Activated CD4-positive, alpha-beta memory T cell treated with anti-CD3 and anti-CD28 coated beads for 36 hours (primary cell): ENCODE measurements around the gene USP27X. TPM values are rescaled to one million over a fixed set of nuclear protein-coding genes. Genes with fewer than 3 reads are reported as not detected.

Source experiments
- CTCF ChIA-PET: fragments of 350-600 bp; sonication (Branson Sonifier 250); formaldehyde crosslinking; loops from one replicate; lab custom pipeline; 2021; ENCODE audit warnings: antibody characterized with exemption, inconsistent platforms; lab: Charles Lee
- POLR2A ChIA-PET: fragments of 350-600 bp; sonication (Branson Sonifier 250); formaldehyde crosslinking; loops from one replicate; lab custom pipeline; 2021; ENCODE audit warnings: antibody characterized with exemption; lab: Charles Lee
- DNase-seq: peaks from one replicate; pipeline ENCODE4 v3.0.0-alpha.2; 2020
- H3K27ac Mint-ChIP-seq: one replicate; pipeline ENCODE4 v1.8.0; 2021; ENCODE audit warnings: mixed read lengths
- H3K27me3 Mint-ChIP-seq: one replicate; pipeline ENCODE4 v1.8.0; 2021; ENCODE audit warnings: mixed read lengths
- H3K36me3 Mint-ChIP-seq: one replicate; pipeline ENCODE4 v1.8.0; 2021; ENCODE audit warnings: mixed read lengths
- H3K4me1 Mint-ChIP-seq: one replicate; pipeline ENCODE4 v1.8.0; 2021; ENCODE audit warnings: low read depth, mixed read lengths
- H3K4me3 Mint-ChIP-seq: one replicate; pipeline ENCODE4 v1.8.0; 2021; ENCODE audit warnings: mild to moderate bottlenecking, mixed read lengths
- H3K9me3 Mint-ChIP-seq: one replicate; pipeline ENCODE4 v1.8.0; 2021; ENCODE audit warnings: mixed read lengths
- intact Hi-C: fragments of 100-400 bp; cut with micrococcal nuclease; formaldehyde crosslinking; loops from one replicate; pipeline ENCODE4 v1.15.1; 2023
- total RNA-seq, 2 experiments: library from RNA; stranded (reverse); gene quantifications; one replicate each; pipeline ENCODE4 v1.2.3, GENCODE V29; 2021

USP27X gene
- total RNA-seq, 2 experiments from 2014 or later: 2.0 TPM

GRCh38 chrX:49896951-49897350, 17.7 kb downstream of the USP27X start:
- peaks cover 9% of the 10 kb centered on the region for H3K27me3 Mint-ChIP-seq

DNA sequence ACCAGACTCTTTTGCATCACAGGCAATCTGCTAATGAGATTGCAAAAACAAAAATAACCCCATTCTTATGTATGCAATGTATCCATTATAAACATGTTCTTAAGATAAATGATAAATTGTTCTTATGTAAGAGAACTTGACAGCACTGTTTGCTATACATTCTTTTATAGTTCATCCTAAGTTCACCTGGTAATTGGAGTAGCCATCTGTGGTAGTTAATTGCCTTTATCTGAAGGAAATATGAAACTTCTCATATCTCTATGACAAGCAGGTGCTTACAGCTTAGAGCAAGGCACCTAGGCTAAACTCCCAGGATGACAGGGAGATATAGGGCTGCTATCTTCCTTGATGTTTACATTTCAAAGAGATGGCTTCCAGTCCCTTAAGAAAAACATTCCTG, 21.8 kb downstream of the USP27X start:
- intact Hi-C loops: no loop called here
- POLR2A ChIA-PET: no interaction called here
- Mint-ChIP-seq H3K27me3 (peaks cover 9% of the 10 kb centered on the region), H3K36me3 (peaks cover 5% of the 10 kb centered on the region), H3K27ac (no peak overlapping the region), H3K9me3 (peaks cover 14% of the 10 kb centered on the region), H3K4me1 (no peaks in the 10 kb centered on the region), H3K4me3 (no peak overlapping the region)
- CTCF ChIA-PET: no interaction called here
- no peak for DNase-seq

More at GRCh38 chrX:49896951-49897350, 17.7 kb downstream of the USP27X start:
- ChIA-PET POLR2A (no interaction called here), CTCF (no interaction called here)
- peaks cover 5% of the 10 kb centered on the region for H3K36me3 Mint-ChIP-seq
- H3K4me1 Mint-ChIP-seq: no peaks in the 10 kb centered on the region
- intact Hi-C loops: no loop called here
- DNase-seq: no peak
- H3K4me3 Mint-ChIP-seq: no peak overlapping the region
- H3K9me3 Mint-ChIP-seq: peaks cover 14% of the 10 kb centered on the region
- no peak overlapping the region for H3K27ac Mint-ChIP-seq

GRCh38 chrX:49910344-49910743, 31.1 kb downstream of the USP27X start:
- peak; percentile 12 for DNase-seq
- H3K4me3 Mint-ChIP-seq: no peak overlapping the region
- no peaks in the 10 kb centered on the region for H3K9me3 Mint-ChIP-seq
- H3K36me3 Mint-ChIP-seq: no peaks in the 10 kb centered on the region
- CTCF ChIA-PET: interaction anchor here (2.1 kb wide), 1 partner anchor 9 kb away, joined by 9 read pairs; no protein-coding TSS in a partner anchor
- intact Hi-C loops: no loop called here
- peaks cover 8% of the 10 kb centered on the region for H3K4me1 Mint-ChIP-seq
- no peaks in the 10 kb centered on the region for H3K27me3 Mint-ChIP-seq
- no peak overlapping the region for H3K27ac Mint-ChIP-seq
- POLR2A ChIA-PET: no interaction called here

GRCh38 chrX:49912086-49912485, 32.8 kb downstream of the USP27X start:
- Mint-ChIP-seq H3K27me3 (no peaks in the 10 kb centered on the region), H3K36me3 (no peaks in the 10 kb centered on the region), H3K4me1 (peaks cover 8% of the 10 kb centered on the region), H3K4me3 (no peak overlapping the region), H3K27ac (no peak overlapping the region), H3K9me3 (no peaks in the 10 kb centered on the region)
- POLR2A ChIA-PET: no interaction called here
- CTCF ChIA-PET: no interaction called here
- DNase-seq: no peak
- intact Hi-C loops: no loop called here

GRCh38 chrX:49912861-49913260, 33.6 kb downstream of the USP27X start:
- CTCF ChIA-PET: interaction anchor here (1.4 kb wide), 1 partner anchor 28 kb away, joined by 4 read pairs; no protein-coding TSS in a partner anchor
- Mint-ChIP-seq H3K36me3 (no peaks in the 10 kb centered on the region), H3K27ac (no peak overlapping the region), H3K4me1 (peaks cover 8% of the 10 kb centered on the region), H3K27me3 (no peaks in the 10 kb centered on the region), H3K4me3 (no peak overlapping the region), H3K9me3 (no peaks in the 10 kb centered on the region)
- intact Hi-C loops: no loop called here
- DNase-seq: no peak
- POLR2A ChIA-PET: no interaction called here

- peak; percentile 39 for DNase-seq
- ChIA-PET POLR2A (no interaction called here), CTCF (interaction anchor here (0.8 to 1.9 kb wide), 6 partner anchors 10 to 669 kb away, joined by 3 to 11 read pairs (median 4); no protein-coding TSS in a partner anchor)
- Mint-ChIP-seq H3K36me3 (no peaks in the 10 kb centered on the region), H3K27ac (no peak overlapping the region), H3K4me1 (peaks cover under 1% of the 10 kb centered on the region), H3K27me3 (no peaks in the 10 kb centered on the region), H3K4me3 (no peak overlapping the region), H3K9me3 (no peaks in the 10 kb centered on the region)
- intact Hi-C loops: loop anchor here (1.0 to 5.0 kb wide), 2 partner anchors 167 to 665 kb away; no protein-coding TSS in a partner anchor
Measured at GRCh38 chrX:49915361-49916222, 36.3 kb downstream of the USP27X start.

DNA sequence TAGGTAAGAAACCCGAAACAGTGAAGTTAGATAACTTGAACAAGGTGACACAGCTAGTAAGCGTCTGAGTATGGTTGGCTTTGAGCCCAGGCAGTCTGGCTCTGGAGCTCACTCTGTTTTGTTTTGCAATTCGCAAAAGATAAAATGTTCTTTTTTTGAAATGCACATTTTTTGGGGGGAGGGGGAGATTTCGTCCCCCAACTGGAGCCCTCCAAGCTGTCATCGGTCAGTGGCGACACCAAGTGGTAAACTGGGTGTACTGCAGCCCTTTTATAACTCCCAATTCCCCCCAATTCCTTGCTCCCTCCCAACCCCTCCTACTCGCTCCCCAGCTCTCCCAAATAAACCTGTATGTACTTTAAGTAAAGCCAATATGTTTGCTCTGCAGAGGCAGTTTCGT, 40.3 kb downstream of the USP27X start:
- no peaks in the 10 kb centered on the region for H3K27me3 Mint-ChIP-seq
- no peak overlapping the region for H3K27ac Mint-ChIP-seq
- no peak overlapping the region for H3K4me3 Mint-ChIP-seq
- POLR2A ChIA-PET: no interaction called here
- peak; percentile 21 for DNase-seq
- intact Hi-C loops: loop anchor here (5.0 kb wide), 1 partner anchor 163 kb away; no protein-coding TSS in a partner anchor
- H3K4me1 Mint-ChIP-seq: peaks cover 10% of the 10 kb centered on the region
- H3K36me3 Mint-ChIP-seq: peaks cover 2% of the 10 kb centered on the region
- no peaks in the 10 kb centered on the region for H3K9me3 Mint-ChIP-seq
- CTCF ChIA-PET: interaction anchor here (0.7 to 5.6 kb wide), 12 partner anchors 9 to 661 kb away, joined by 3 to 41 read pairs (median 6); partner anchors contain the start of gene USP27X

GRCh38 chrX:49921109-49921508, 41.8 kb downstream of the USP27X start:
- no peak for DNase-seq
- intact Hi-C loops: no loop called here
- peaks cover 3% of the 10 kb centered on the region for H3K36me3 Mint-ChIP-seq
- H3K9me3 Mint-ChIP-seq: no peaks in the 10 kb centered on the region
- ChIA-PET CTCF (interaction anchor here (5.6 kb wide), 1 partner anchor 37 kb away, joined by 41 read pairs; no protein-coding TSS in a partner anchor), POLR2A (no interaction called here)
- H3K27ac Mint-ChIP-seq: no peak overlapping the region
- H3K27me3 Mint-ChIP-seq: no peaks in the 10 kb centered on the region
- H3K4me1 Mint-ChIP-seq: peaks cover 12% of the 10 kb centered on the region
- no peak overlapping the region for H3K4me3 Mint-ChIP-seq

GRCh38 chrX:49922291-49923241, 43.3 kb downstream of the USP27X start, which contains the start of gene CLCN5:
Gene CLCN5, plus strand, starts transcription at chrX:49922596. Its CDS starts 2,703 bp downstream, at chrX:49925299.
- CTCF ChIA-PET: interaction anchor here (0.6 to 5.6 kb wide), 3 partner anchors 39 to 283 kb away, joined by 3 to 41 read pairs (median 5); partner anchors contain the start of genes CCNB3 and USP27X
- Mint-ChIP-seq H3K27ac (peak within 1 kb of the TSS; percentile 49), H3K4me1 (peaks cover 12% of the 10 kb centered on the region), H3K4me3 (peak within 1 kb of the TSS; percentile 71), H3K9me3 (no peaks in the 10 kb centered on the region), H3K27me3 (no peaks in the 10 kb centered on the region), H3K36me3 (peaks cover 7% of the 10 kb centered on the region)
- peak; percentile 95 for DNase-seq
- intact Hi-C loops: loop anchor here (1.0 to 2.0 kb wide), 2 partner anchors 43 to 282 kb away; partner anchors contain the start of genes CCNB3 and USP27X
- POLR2A ChIA-PET: no interaction called here

GRCh38 chrX:49925176-49925575, 45.9 kb downstream of the USP27X start:
- intact Hi-C loops: no loop called here
- Mint-ChIP-seq H3K27ac (no peak overlapping the region), H3K27me3 (no peaks in the 10 kb centered on the region), H3K4me1 (peaks cover 12% of the 10 kb centered on the region), H3K9me3 (no peaks in the 10 kb centered on the region), H3K4me3 (no peak overlapping the region), H3K36me3 (peaks cover 7% of the 10 kb centered on the region)
- ChIA-PET POLR2A (no interaction called here), CTCF (no interaction called here)
- no peak for DNase-seq

DNA sequence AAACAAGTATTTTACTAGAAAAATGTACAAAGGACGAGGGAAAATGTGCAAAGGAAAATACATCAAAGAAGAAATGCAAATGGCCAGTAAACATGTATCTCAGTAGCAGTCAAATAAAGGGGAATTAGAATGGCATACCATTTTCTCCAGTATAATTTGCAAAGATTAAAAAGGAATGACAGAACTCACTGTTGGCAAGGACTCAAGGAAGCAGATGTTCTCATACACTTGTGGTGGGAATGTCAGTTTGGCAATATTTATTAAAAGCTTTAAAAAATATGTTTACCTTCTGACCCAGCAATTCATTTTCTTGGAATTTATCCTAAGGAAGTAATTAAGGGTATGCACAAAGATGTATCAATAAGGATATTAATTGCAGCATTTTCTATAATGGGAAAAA, 50.8 kb downstream of the USP27X start:
- intact Hi-C loops: no loop called here
- POLR2A ChIA-PET: no interaction called here
- H3K4me3 Mint-ChIP-seq: no peak overlapping the region

More for the DNA sequence above, 50.8 kb downstream of the USP27X start:
- peaks cover 2% of the 10 kb centered on the region for H3K4me1 Mint-ChIP-seq
- H3K27me3 Mint-ChIP-seq: no peaks in the 10 kb centered on the region
- peaks cover 4% of the 10 kb centered on the region for H3K36me3 Mint-ChIP-seq
- H3K9me3 Mint-ChIP-seq: no peaks in the 10 kb centered on the region
- CTCF ChIA-PET: no interaction called here
- H3K27ac Mint-ChIP-seq: no peak overlapping the region
- DNase-seq: no peak
